ENCODE measurements around the gene TMEM220. TPM values are rescaled to one million over a fixed set of nuclear protein-coding genes. Genes with fewer than 3 reads are reported as not detected.

Gene TMEM220
- total RNA-seq, 2 donors from 2014 or later: 1.4 to 10.9 TPM

DNA sequence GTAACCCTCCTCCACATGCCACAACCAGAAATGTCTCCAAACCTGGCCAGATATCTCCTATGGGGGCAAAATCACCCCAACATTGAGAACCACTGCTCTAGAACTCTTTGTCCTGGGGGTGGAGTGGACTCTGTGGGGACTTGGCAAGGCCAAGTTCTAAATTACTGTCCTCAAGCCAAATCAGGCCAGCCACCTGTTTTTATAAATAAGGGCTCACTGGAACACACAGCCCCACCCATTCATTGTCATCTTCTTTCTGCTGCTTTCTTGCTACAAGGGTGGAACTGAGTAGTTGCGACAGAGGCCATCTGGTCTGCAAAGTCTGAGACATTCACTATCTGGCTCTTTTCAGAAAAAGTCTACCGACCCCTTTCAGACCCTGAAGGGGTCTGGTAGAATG, 26.8 kb upstream of the TMEM220 start:
- 98% methylated on average over 2 of the region's 2 CpGs; no CpG with 5 or more reads in 1 of the 2 experiments for WGBS, 2 experiments (ENCODE audit: insufficient coverage in 1 of 2, insufficient read length in 1 of 2)
- Histone ChIP-seq H3K4me3 (ENCODE audit: low read length) (no peak overlapping the region), H3K4me1 (ENCODE audit: control insufficient read depth, insufficient read depth, low read length) (no peaks in the 10 kb centered on the region), H3K27ac (ENCODE audit: low read depth, low read length) (no peak overlapping the region), H3K27me3 (ENCODE audit: control insufficient read depth, insufficient read depth, low read length, poor library complexity, severe bottlenecking) (no peaks in the 10 kb centered on the region), H3K9me3 (ENCODE audit: control insufficient read depth, low read length) (no peaks in the 10 kb centered on the region), H3K9ac (ENCODE audit: extremely low read depth, low read length, poor library complexity, severe bottlenecking) (no peak overlapping the region), H3K36me3 (ENCODE audit: control insufficient read depth, insufficient read depth, low read length) (no peaks in the 10 kb centered on the region)
- no peaks in the 10 kb centered on the region for H3K9me3 Mint-ChIP-seq
- no peak overlapping the region for H3K27ac Mint-ChIP-seq
- H3K27me3 Mint-ChIP-seq (ENCODE audit: insufficient read depth): peaks cover 2% of the 10 kb centered on the region
- no peak overlapping the region for H3K4me3 Mint-ChIP-seq
- no peak for DNase-seq
- no peaks in the 10 kb centered on the region for H3K36me3 Mint-ChIP-seq (ENCODE audit: low read depth)
- peaks cover 30% of the 10 kb centered on the region for H3K4me1 Mint-ChIP-seq
- TF ChIP-seq, protein P1, sequence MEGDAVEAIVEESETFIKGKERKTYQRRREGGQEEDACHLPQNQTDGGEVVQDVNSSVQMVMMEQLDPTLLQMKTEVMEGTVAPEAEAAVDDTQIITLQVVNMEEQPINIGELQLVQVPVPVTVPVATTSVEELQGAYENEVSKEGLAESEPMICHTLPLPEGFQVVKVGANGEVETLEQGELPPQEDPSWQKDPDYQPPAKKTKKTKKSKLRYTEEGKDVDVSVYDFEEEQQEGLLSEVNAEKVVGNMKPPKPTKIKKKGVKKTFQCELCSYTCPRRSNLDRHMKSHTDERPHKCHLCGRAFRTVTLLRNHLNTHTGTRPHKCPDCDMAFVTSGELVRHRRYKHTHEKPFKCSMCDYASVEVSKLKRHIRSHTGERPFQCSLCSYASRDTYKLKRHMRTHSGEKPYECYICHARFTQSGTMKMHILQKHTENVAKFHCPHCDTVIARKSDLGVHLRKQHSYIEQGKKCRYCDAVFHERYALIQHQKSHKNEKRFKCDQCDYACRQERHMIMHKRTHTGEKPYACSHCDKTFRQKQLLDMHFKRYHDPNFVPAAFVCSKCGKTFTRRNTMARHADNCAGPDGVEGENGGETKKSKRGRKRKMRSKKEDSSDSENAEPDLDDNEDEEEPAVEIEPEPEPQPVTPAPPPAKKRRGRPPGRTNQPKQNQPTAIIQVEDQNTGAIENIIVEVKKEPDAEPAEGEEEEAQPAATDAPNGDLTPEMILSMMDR (conservative IDR thresholded peaks at IDR 0.05): no peak

DNA sequence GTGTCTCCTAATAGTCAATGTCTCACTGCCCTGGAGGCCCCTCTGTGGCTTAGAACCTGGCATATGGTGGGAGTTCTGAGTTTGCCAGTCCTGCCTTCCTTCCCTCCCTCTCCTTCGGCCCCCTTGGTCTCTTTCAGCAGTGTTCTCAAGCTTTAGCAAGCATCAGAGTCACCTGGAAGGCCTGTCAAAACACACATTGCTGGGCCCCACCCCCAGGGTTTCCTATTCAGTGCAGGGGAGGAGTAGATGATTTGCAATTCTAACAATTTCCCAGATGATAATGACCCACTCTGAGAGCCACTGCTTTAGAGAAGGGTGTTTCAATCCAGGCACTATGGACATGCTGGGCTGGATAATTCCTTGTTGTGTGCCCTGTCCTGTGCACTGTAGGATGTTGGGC, 26.4 kb upstream of the TMEM220 start:
- TF ChIP-seq, protein P1 (conservative IDR thresholded peaks at IDR 0.05): no peak
- Histone ChIP-seq H3K36me3 (ENCODE audit: control insufficient read depth, insufficient read depth, low read length) (no peaks in the 10 kb centered on the region), H3K9ac (ENCODE audit: extremely low read depth, low read length, poor library complexity, severe bottlenecking) (no peak overlapping the region), H3K27me3 (ENCODE audit: control insufficient read depth, insufficient read depth, low read length, poor library complexity, severe bottlenecking) (no peaks in the 10 kb centered on the region), H3K4me3 (ENCODE audit: low read length) (no peak overlapping the region), H3K4me1 (ENCODE audit: control insufficient read depth, insufficient read depth, low read length) (no peaks in the 10 kb centered on the region), H3K9me3 (ENCODE audit: control insufficient read depth, low read length) (no peaks in the 10 kb centered on the region), H3K27ac (ENCODE audit: low read depth, low read length) (no peak overlapping the region)
- peak; percentile 76 for DNase-seq
- Mint-ChIP-seq H3K27ac (no peak overlapping the region), H3K27me3 (ENCODE audit: insufficient read depth) (peaks cover 2% of the 10 kb centered on the region), H3K4me3 (no peak overlapping the region), H3K9me3 (no peaks in the 10 kb centered on the region), H3K4me1 (peaks cover 30% of the 10 kb centered on the region), H3K36me3 (ENCODE audit: low read depth) (no peaks in the 10 kb centered on the region)
- WGBS, 2 experiments (ENCODE audit: insufficient coverage in 1 of 2, insufficient read length in 1 of 2): 60% methylated on average over 1 of the region's 1 CpG; no CpG with 5 or more reads in 1 of the 2 experiments

DNA sequence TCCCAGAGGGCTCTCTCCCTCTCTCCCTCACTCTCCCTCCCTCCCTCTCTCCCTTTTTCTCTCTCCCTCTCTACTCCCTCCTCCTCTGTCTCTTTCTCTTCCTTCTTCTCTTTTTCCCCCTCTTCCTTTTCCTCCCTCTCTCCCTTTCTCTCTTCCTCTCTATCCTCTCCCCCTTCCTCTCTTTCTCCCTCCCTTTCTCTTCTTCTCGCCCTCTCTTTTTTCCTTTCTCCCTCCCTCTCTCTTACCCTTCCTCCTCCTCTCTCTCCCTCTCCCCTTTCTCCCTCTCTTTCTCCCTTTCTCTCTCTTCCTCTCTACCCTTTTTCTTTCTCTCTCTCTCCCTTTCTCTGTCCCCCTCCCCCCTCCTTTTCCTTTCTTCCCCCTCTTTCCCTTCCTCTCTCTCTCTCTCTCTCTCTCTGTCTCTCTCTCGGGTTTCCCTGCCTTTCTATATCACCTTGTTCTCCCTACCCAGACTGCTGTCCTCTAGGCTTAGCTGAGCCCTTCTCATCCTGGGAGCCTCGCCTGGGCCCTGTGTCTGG, 25.8 kb upstream of the TMEM220 start:
- Mint-ChIP-seq H3K27ac (peak overlapping the region; percentile 91), H3K9me3 (no peaks in the 10 kb centered on the region), H3K36me3 (ENCODE audit: low read depth) (no peaks in the 10 kb centered on the region), H3K27me3 (ENCODE audit: insufficient read depth) (peaks cover 2% of the 10 kb centered on the region), H3K4me3 (peak overlapping the region; percentile 59), H3K4me1 (peaks cover 30% of the 10 kb centered on the region)
- Histone ChIP-seq H3K4me1 (ENCODE audit: control insufficient read depth, insufficient read depth, low read length) (no peaks in the 10 kb centered on the region), H3K9ac (ENCODE audit: extremely low read depth, low read length, poor library complexity, severe bottlenecking) (no peak overlapping the region), H3K9me3 (ENCODE audit: control insufficient read depth, low read length) (no peaks in the 10 kb centered on the region), H3K4me3 (ENCODE audit: low read length) (peak overlapping the region; percentile 73), H3K27ac (ENCODE audit: low read depth, low read length) (no peak overlapping the region), H3K36me3 (ENCODE audit: control insufficient read depth, insufficient read depth, low read length) (no peaks in the 10 kb centered on the region), H3K27me3 (ENCODE audit: control insufficient read depth, insufficient read depth, low read length, poor library complexity, severe bottlenecking) (no peaks in the 10 kb centered on the region)
- TF ChIP-seq, protein P1 (conservative IDR thresholded peaks at IDR 0.05): no peak
- WGBS, 2 experiments (ENCODE audit: insufficient coverage in 1 of 2, insufficient read length in 1 of 2): 55 to 72% methylated on average over 2 to 3 of the region's 3 CpGs
- no peak for DNase-seq
